Ishikawa (cell line): Measurements from ENCODE around the gene PCDH15.

Source experiments
- FOXM1 ChIP-seq: IDR thresholded peaks from 2 replicates; pipeline ENCODE4 v1.6.1; 2012; ENCODE audit warnings: low read depth, borderline replicate concordance
- MAX ChIP-seq: IDR thresholded peaks from 2 replicates; pipeline ENCODE4 v1.6.1; 2012
- USF1 ChIP-seq: IDR thresholded peaks from 2 replicates; pipeline ENCODE4 v1.6.1; 2012
- YY1 ChIP-seq: IDR thresholded peaks from 2 replicates; pipeline ENCODE4 v1.6.1; 2012; ENCODE audit warnings: low read depth

- TF ChIP-seq YY1: no peak
- no peak for TF ChIP-seq MAX
- TF ChIP-seq FOXM1: no peak
- TF ChIP-seq USF1: no peak
These were observed 597.6 kb downstream of the PCDH15 start for GRCh38 chr10:54203401-54203800.
